ENCODE data around the gene CIT.

Gene CIT

DNA sequence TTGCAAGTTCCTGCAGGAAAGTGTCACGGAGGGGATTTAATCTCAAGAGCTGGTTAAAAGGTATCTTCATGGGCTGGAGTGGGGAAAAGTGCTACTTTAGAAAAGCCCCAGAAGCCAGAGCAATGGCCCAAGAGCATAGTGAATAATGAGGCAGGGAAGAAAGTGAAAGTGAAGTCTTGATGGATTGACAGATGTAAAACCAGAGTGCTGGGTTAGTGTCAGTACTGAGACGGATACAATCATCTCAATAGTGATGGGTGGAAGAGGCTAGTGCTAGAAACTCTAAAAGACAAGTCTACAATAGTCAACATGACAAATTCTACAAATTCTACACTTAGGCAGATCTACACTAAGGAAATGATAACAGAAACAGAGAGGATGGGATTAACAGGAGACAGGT is 68.1 kb downstream of the CIT start:
- no peak for DNase-seq (ENCODE audit: extremely low read depth in 1 of 2, low read depth in 1 of 2)

DNA sequence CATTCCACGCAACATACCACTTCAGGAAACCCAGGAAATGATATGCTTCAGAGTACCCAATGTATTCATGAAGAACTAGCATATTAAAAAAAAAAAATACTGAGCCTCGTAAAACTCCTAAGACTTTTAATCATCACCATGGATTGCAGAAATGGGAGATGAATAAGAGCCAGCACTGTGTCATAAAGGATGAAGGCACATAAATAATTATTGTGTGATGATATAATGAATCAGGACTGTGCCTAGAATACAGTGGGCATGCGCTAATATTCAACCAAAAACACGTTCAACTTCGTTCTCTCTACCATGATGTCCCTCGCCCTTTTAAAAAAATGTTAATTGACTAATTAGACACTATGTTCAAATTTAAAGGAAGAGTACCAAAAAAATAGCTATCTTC is 68.7 kb downstream of the CIT start:
- no peak for DNase-seq (ENCODE audit: extremely low read depth in 1 of 2, low read depth in 1 of 2)

DNA sequence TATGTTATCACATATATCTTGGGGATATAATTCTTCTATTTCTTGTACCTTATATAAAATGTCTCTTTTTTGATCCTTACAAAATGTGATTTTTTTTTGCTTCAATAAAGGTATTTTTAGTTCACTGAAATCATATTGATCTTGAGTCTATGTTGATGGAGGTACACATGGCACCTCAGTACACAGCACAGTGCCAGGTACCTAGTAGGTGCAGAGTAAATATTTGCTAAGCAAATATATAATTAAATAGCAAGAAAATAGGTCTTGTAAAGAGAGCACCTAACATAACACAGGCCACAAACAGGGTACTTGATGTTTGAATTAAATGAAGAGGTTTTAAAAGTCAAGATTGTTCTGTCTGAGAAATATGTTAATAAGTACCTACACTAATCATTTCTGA is 69.7 kb downstream of the CIT start:
- DNase-seq (ENCODE audit: extremely low read depth in 1 of 2, low read depth in 1 of 2) = no peak

DNA sequence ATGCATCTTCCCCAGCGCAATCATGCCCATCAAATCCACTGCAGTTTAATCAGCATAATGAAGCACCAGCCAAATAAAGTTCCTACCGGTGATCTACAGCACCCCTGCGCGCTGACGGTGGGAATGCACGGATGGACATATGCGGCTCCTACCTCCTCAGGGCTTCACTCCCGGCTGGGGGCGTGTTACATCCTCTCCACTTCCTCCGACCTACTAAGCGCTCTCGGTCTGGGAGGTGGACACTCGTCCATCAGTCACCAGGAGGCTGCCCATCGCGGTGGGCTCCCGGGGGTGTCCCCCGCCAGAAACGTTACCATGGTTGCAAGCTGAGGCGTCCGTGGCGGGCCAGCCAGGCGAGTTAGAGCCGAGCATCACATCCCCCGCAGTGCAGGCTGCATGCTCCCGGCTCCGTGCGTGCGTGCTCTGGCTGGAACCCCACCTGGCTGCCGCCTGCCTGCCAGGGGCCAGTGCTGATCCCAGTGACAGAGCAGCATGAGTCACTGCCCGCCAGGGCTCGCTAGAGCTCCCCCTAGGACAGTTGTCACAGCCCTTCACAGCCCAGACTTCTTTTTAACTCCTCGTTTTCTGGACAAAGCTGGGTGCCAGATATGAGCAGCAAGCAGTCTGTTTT is 73.0 kb downstream of the CIT start:
- no peak for DNase-seq (ENCODE audit: extremely low read depth in 1 of 2, low read depth in 1 of 2)

DNA sequence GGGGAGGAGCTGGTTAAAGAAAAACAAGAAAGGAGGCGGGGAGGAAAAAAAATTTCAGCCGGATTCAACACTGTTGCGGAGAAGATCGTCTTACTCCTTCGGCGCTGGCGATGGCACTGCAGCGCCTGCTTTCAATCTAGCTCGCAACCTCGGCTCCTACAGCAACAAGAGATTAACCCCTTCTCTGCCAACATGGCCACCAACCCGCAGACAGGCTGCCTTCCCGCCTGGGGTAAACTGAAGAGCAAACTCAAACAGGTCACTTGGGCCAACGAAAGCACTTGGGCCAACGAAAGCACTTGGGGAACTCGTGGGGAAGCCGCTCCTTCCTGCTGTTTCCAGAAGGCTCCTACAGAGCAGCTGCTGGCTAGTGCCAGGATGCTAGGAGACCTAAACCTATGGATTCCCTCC is 73.7 kb downstream of the CIT start:
- no peak for DNase-seq (ENCODE audit: extremely low read depth in 1 of 2, low read depth in 1 of 2)

DNA sequence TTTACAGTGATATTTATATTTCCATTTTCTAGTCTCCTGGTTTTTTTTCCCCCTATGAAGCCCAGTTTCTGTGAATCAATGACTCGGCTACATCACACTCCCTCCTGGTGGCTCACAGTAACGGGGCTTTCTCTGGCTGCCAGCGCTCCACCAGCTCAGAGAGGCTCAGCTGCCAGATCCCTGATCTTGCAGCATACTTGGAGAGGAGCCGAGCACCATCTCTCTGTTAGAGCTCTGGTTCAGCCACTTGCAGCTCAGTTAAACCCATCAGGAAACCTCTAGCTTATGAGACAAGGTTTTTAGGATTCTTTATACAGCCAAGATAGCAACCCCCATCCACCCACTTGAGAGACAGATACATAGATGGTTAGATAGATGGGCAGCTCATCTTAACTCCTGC is 74.6 kb downstream of the CIT start:
- DNase-seq (ENCODE audit: extremely low read depth in 1 of 2, low read depth in 1 of 2) = no peak

DNA sequence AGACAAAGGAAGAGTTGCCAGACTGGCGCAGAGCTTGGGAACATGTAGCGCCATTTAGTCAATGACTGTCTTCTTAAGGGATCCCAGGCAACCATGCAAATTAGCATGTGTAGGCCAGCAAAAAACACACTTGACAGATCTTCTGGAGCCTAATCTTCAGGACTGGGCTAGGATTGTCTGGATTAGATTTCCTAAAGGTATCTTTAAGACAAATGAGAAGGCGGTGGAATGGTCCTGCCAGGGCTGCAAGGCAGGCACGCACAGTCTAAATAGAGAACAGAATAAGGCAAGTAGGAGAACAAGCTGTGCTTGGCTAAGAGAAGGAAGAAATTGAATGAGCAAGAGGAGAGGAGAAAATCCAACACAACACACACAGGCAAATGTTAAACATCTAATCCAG is 80.0 kb downstream of the CIT start:
- DNase-seq (ENCODE audit: extremely low read depth in 1 of 2, low read depth in 1 of 2) = no peak

DNA sequence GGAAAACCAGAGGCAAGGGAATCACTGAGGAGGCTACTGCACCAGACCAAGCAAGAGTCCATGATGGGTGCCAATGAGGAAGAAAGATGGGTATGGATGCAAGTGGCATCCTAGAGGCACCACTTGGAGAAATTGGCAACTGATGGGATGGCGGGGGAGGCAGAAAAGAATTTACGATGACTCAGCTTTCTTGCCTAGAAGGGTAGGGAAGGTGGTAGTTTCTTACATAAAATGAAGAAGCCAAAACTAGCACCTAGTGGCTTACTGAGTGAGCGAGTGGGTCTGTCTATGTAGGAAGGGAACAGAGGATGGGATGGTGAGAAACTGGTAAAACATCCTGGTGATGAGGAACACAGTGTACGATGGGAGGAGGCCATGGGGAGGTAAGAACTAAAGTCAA is 80.8 kb downstream of the CIT start:
- no peak for DNase-seq (ENCODE audit: extremely low read depth in 1 of 2, low read depth in 1 of 2)

DNA sequence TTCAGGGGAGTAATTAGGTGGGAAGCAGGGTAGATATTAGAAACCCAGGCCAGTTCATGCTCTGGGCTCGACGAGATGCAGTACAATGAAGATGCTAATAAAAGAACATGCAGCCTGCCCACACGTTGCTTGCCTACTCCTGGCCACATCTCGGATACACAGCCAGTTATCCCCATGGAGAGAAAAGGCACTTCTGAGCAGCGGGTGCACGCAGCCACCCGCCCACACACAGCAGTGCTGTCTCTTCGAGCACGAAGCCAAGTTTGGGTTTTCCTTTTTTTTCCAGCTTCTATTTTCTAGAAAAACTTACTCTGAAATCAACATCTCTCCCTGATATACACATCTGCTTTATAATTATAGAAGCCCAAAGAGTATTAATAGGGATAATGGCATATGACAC is 85.7 kb downstream of the CIT start:
- no peak for DNase-seq (ENCODE audit: extremely low read depth in 1 of 2, low read depth in 1 of 2)

DNA sequence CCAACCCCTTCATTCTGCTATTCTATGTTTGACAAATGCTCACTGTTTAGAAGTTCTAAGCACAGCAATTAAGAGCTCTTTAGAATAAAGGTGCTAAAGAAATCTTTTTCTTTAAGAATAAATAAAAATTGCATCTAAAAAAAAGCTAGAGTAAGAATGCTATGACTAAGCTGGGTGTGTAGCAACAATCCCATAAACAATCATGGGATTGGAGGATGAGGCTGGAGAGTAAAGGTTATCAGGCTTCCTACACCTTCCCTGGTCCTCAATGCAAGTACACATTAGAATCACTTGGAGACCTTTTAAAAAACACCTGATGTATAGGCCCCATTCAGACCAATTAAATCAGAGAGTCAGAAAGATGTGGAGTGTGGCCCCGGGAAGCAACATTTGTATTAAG is 88.3 kb downstream of the CIT start:
- no peak for DNase-seq (ENCODE audit: extremely low read depth in 1 of 2, low read depth in 1 of 2)

DNA sequence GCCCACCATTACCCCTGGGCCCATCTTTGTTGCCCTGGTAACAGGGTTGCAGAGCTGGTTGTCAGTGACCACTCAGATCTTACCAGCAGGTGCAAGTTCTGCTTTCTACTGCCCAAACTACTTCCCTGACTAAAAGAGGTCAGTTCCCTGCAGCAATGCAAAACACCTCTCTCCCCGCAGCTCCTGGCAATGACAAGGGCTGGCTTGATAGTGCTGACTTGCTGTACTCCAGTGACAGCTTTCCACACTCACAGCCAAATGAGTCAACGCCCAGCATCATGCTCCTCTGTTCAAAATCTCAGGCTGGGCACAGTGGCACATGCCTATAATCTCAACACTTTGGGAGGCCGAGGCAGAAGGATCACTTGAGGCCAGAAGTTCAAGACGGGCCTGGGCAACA is 90.6 kb downstream of the CIT start:
- DNase-seq (ENCODE audit: extremely low read depth in 1 of 2, low read depth in 1 of 2) = no peak

DNA sequence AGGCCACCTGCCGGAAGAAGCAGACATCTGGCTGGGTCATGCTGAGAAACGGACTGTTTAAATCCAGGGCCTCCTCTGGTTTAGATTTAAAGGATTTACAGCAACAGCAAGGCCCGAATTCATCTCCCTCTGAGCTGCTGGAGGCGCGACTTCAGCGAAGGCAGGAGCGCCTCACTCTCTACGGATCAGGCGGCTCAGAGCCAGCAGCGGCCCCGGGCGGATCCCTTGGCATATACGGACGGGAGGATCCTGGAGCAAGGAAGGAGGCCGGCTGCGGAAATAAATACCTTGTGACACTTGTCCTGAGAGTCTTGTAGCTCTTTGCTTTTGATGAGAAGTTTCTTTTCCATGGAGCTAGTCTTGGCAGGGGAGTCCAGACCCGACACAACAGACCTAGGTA is 92.4 kb downstream of the CIT start:
- DNase-seq (ENCODE audit: extremely low read depth in 1 of 2, low read depth in 1 of 2) = no peak

DNA sequence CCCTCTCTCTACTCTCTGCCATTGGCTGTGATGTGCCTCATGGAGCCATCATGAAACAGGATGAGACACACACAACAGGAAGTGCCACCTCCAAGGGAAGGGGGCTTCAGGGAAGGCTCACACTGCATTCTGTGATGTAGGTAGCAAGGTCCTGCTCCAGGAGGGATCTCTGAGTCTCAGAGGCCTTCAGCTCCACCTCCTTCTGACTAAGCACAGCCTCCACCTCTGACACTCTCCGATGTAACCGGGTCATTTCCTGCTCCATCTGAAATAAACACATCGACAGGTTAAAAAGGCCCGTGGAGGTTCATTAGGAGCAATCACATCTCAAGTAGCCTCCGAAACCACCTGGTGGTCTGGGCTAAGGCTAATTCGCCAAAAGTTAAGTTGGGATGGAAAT is 93.3 kb downstream of the CIT start:
- no peak for DNase-seq (ENCODE audit: extremely low read depth in 1 of 2, low read depth in 1 of 2)

DNA sequence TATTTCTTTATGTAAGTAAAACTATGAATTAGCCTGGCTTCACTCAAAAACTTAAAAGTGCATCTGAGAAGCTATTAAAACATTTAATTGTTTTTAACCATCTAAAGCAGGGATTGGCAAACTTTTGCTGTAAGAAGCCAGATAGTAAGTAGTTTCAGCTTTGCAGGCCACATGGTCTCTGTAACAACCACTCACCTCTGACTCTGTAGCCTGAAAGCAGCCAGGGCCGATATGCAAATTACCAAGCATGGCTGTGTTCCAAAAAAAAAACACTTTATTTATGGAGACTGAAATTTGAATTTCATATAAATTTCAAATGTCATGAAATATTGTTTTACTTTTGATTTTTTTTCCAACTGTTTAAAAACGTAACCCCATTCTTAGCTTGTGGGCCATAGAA is 95.3 kb downstream of the CIT start:
- DNase-seq (ENCODE audit: extremely low read depth in 1 of 2, low read depth in 1 of 2) = no peak

DNA sequence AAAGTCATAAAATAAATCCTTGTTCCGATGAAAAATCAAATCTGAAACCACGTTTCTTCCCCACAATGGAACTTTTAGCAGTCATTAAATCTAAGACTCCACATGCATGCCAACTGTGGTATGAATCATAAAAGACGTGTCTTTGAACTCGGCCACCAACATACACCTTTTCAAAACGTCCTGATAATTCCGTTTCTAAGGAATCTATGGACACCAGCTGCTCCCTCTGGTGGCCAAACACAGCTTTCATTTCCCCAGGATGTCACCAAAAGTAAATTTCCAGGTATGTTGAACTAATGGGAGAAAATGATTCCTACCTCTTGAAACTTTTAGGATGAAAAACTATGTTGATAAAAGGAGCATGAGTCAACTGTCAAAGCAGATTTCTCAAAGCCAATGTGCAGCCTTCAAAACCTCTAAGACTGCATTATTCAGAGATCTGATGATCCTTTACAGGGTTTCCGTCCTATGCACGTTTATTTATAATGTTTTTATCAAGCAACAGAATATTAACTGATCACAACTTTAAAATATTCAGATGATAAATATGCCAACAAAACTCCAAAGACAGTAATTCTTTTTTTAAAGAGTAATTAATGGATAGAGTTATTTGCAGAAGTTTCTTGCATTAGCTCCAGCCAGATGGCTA is 96.2 kb downstream of the CIT start:
- no peak for DNase-seq (ENCODE audit: extremely low read depth in 1 of 2, low read depth in 1 of 2)

DNA sequence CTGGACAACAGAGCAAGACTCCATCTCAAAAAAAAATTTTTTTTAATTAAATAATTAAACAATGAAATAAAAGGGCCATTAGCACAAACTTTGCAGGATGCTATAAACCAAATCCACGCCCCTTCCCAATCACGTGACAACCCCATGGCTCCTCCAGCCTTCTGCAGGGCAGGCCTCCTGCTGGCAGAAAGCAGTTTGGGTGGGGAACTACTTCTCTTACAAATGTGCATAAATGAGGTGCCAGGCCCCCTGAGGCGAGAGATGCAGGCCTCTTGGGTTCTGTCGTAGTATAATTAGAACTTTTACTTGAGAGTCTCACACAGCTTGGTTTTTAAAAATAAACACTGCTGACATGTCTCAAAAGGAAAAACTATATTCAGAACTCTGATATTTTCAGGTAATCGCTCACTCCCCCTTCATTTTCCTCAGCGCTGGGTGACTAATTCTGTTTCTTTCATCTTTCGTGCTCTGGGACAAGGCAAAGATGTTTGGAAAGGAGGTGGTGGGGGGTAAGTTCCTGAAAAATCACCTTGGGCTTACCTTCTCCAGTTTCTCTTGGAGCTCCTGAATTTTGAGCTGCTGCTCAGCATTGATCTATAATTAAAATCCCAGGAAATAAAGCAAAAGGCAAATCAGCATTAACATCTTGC is 101.7 kb downstream of the CIT start:
- DNase-seq (ENCODE audit: extremely low read depth in 1 of 2, low read depth in 1 of 2) = no peak

DNA sequence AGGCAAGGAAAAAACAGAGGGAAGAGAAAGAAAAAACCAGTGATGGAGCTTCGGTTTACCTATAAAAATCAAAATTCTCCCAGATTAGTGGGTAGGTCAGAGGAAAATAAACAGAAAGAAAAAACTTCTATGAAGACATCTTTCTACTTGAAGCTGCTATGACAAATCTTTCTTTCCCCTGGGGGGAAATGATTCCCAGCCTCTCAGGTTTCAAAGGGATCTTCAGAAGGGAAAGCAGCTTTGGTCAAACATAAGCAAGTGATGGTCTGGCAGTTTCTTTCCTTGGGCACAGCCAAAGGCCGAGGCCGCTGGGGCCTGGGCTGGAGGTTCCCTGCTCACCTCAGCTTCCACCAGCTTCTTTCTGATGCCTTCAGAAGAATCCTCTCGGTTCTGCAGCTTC is 104.7 kb downstream of the CIT start:
- DNase-seq (ENCODE audit: extremely low read depth in 1 of 2, low read depth in 1 of 2) = no peak

DNA sequence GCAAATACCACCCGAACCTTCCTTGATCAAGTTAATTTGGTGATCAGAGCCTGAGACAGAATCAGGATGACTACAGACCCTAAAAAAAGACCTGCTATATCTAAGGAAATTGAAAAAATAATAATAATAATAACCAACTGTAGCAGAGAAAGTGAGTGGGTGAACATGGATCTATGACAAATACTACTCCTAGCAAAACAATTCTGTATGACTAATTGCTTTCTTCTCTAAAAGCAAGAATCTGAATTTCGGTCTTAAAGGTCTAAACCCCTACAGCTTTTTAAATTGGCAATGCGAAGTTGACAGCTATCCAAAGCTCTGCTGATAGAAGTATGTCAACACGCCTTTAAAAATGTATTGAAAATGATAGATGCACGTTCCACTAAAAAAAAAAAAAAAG is 107.0 kb downstream of the CIT start:
- DNase-seq (ENCODE audit: extremely low read depth in 1 of 2, low read depth in 1 of 2) = no peak

DNA sequence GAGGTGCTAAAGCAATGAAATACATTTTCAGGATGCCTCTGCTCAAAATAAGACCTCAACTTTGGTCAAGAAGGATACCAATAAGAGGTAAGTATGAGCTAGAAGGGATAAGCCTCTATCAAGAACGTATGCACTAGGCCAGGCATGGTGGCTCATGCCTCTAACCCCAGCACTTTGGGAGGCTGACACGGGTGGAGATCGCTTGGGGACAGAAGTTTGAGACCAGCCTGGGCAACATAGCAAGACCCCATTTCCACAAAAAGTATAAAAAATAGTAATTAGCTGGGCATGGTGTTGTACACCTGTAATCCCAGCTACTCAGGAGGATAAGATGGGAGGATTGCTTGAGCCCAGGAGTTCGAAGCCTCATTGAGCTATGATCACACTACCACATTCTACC is 114.5 kb downstream of the CIT start:
- DNase-seq (ENCODE audit: extremely low read depth in 1 of 2, low read depth in 1 of 2) = no peak

DNA sequence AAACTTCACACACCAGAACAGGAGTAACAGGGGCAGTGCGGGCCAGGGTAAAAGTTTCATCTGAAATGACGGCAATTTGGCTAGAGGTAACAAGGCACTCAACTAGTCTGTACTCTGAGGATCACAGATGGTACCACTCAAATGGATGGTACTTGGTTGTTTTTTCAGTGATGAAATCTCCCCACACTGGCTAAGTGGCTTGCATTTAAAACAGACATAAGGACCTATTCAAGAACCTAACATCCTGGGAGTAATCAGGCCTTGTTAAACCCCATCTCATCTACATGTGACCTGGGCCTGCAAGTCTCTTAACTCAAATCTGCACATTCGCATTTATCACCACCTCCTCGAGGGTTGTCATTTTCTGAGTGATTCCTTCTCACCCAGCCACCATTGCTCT is 118.4 kb downstream of the CIT start:
- DNase-seq (ENCODE audit: extremely low read depth in 1 of 2, low read depth in 1 of 2) = no peak

DNA sequence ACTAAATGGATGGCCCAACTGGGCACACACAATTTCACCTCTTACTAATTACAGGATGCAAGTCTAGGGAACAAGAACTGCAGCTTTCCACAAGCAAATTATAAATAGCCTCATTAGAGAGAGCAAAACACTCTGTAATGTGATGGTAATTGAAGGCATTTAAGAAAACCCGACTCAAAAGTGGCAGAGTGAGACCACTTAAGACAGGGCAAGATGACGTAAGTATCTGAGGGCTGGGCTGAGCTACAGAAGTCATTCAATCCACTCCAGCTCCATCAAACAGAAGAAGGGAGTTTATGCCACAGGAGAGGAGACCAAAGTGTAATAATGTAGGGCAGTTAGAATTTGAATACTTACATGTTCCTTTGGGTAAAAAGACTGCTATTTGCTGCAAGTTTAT is 118.9 kb downstream of the CIT start:
- no peak for DNase-seq (ENCODE audit: extremely low read depth in 1 of 2, low read depth in 1 of 2)

DNA sequence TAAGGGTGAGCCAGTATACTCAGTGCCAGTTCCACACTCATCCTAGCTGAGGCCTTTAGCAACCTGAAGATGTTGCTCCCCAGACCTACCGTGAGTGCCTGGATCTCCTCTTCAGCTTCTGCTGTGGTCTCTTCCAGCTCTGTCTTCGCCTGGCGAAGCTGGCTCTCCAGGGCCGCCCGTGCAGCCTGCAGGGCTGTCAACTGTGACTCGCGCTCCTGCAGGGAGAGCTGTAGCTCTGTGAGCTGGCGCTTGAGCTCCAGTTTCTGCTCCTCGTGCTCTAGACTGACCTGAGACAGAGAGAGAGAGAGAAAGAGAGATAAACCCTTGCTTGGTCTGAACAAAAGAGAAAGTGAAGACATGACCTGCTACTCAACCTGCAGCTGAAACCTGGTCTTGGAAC is 125.2 kb downstream of the CIT start:
- DNase-seq (ENCODE audit: extremely low read depth in 1 of 2, low read depth in 1 of 2) = no peak

DNA sequence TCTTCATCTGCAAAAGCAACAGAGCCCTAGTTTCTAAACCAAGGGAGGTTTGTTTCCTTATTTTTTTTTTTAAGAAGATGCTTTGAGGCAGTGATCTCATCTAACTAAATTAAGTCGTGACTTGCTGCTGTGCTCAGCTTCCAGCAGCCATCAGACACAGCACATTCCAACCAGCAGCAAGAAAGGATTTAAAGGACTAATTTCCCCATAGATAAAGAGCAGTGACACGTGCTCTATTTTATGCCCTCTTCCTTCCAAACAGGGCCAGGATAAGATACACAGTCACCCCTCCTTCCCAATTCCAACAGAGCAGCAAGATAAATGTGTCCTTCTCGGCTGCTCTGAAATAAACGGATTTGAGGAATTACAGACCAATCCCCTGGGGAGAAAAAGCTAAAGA is 127.5 kb downstream of the CIT start:
- DNase-seq (ENCODE audit: extremely low read depth in 1 of 2, low read depth in 1 of 2) = no peak

All from activated CD8-positive, alpha-beta memory T cell treated with anti-CD3 and anti-CD28 coated beads for 1 hour (primary cell).